SK-N-SH (cell line): ENCODE data around the gene TUBA3C. TPM values are rescaled to one million over a fixed set of nuclear protein-coding genes. Genes with fewer than 3 reads are reported as not detected.

Experiments used
- CTCF ChIA-PET: fragments of 300-600, 350-600 bp; formaldehyde crosslinking; extraction: SDS; loops from one replicate; lab custom pipeline; 2021; lab: Yijun Ruan, JAX
- POLR2A ChIA-PET: fragments of 350-600 bp; sonication (Branson Sonifier 250); formaldehyde crosslinking; extraction: SDS; loops from one replicate; lab custom pipeline; 2020; ENCODE audit warnings: antibody characterized with exemption, inconsistent platforms; lab: Yijun Ruan, JAX
- DNase-seq: peaks from one replicate; pipeline ENCODE4 v3.0.0; 2012
- H2AFZ ChIP-seq: fragments of 200-600 bp; sonication (generic); 2 replicates; pipeline ENCODE4 v1.8.1; 2016; ENCODE audit warnings: antibody characterized with exemption, mild to moderate bottlenecking, low read depth
- H3F3A ChIP-seq: fragments of 200-600 bp; sonication (generic); replicated peaks from 2 replicates; pipeline ENCODE3; 2016; ENCODE audit warnings: antibody characterized with exemption, mild to moderate bottlenecking; ENCODE audit not compliant: insufficient read depth
- H3K27ac ChIP-seq, 2 experiments: fragments of 200-500 bp in 1 of 2; fragments of 200-600 bp in 1 of 2; sonication (Bioruptor generic) in 1 of 2; sonication (generic), shearing (Covaris generic) in 1 of 2; 2 replicates each; pipeline versions ENCODE4 v1.5.1 to v1.6.1; 2014 to 2016; ENCODE audit warnings: low read depth in 2 of 2, inconsistent platforms in 1 of 2, low read length in 1 of 2, mild to moderate bottlenecking in 1 of 2, mixed read lengths in 1 of 2
- H3K27me3 ChIP-seq: fragments of 200-600 bp; sonication (generic), shearing (Covaris generic); 2 replicates; pipeline ENCODE4 v1.6.1; 2016; ENCODE audit warnings: mixed run types; ENCODE audit not compliant: insufficient read depth
- H3K36me3 ChIP-seq, 2 experiments: fragments of 200-500 bp in 1 of 2; fragments of 200-600 bp in 1 of 2; sonication (Bioruptor generic) in 1 of 2; sonication (generic) in 1 of 2; replicated peaks in 1 of 2; 2 replicates each; pipeline versions ENCODE3 to v1.5.1; 2014 to 2016; ENCODE audit warnings: low read length in 1 of 2, mild to moderate bottlenecking in 1 of 2; ENCODE audit not compliant: insufficient read depth in 2 of 2, control insufficient read depth in 1 of 2
- H3K4me1 ChIP-seq, 2 experiments: fragments of 200-500 bp in 1 of 2; fragments of 200-600 bp in 1 of 2; sonication (Bioruptor generic) in 1 of 2; sonication (generic), shearing (Covaris generic) in 1 of 2; 2 replicates each; pipeline versions ENCODE4 v1.5.1 to v1.6.1; 2014 to 2016; ENCODE audit warnings: low read depth in 1 of 2, low read length in 1 of 2, mixed run types in 1 of 2; ENCODE audit not compliant: insufficient read depth in 2 of 2, control insufficient read depth in 1 of 2
- H3K4me2 ChIP-seq: fragments of 200-600 bp; sonication (generic), shearing (Covaris generic); 2 replicates; pipeline ENCODE4 v1.6.1; 2017; ENCODE audit warnings: mixed run types
- H3K4me3 ChIP-seq, 2 experiments: fragments of 200-500 bp in 1 of 2; fragments of 200-600 bp in 1 of 2; sonication (Bioruptor generic) in 1 of 2; sonication (generic), shearing (Covaris generic) in 1 of 2; 2 replicates each; pipeline versions ENCODE4 v1.5.1 to v1.8.1; 2014 to 2016; ENCODE audit warnings: low read depth in 2 of 2, inconsistent platforms in 1 of 2, low read length in 1 of 2, mild to moderate bottlenecking in 1 of 2, mixed read lengths in 1 of 2, moderate library complexity in 1 of 2
- H3K79me2 ChIP-seq: fragments of 200-600 bp; sonication (generic); 2 replicates; pipeline ENCODE4 v1.8.1; 2017; ENCODE audit warnings: mild to moderate bottlenecking; ENCODE audit not compliant: insufficient read depth
- H3K9ac ChIP-seq: fragments of 200-600 bp; sonication (generic); 2 replicates; pipeline ENCODE4 v1.6.1; 2017; ENCODE audit warnings: mixed run types
- H3K9me2 ChIP-seq: fragments of 200-600 bp; sonication (generic); 2 replicates; pipeline ENCODE4 v1.6.1; 2017; ENCODE audit warnings: mixed run types
- H3K9me3 ChIP-seq: fragments of 200-600 bp; sonication (generic); 2 replicates; pipeline ENCODE4 v1.6.1; 2017; ENCODE audit warnings: mixed run types, mild to moderate bottlenecking, moderate library complexity
- H4K20me1 ChIP-seq: fragments of 200-600 bp; sonication (generic); 2 replicates; pipeline ENCODE4 v1.6.1; 2017; ENCODE audit warnings: mild to moderate bottlenecking, mixed run types; ENCODE audit not compliant: insufficient read depth
- CTCF ChIP-seq: fragments of 200-600 bp; sonication (generic); IDR thresholded peaks from 2 replicates; pipeline ENCODE4 v1.6.1; 2017; ENCODE audit warnings: antibody characterized with exemption, mild to moderate bottlenecking, moderate library complexity
- ELF1 ChIP-seq: IDR thresholded peaks from 2 replicates; pipeline ENCODE4 v1.4.0; 2012
- EP300 ChIP-seq, 2 experiments: IDR thresholded peaks; 2 replicates each; pipeline versions ENCODE4 v1.4.0 to v1.6.1; 2012; ENCODE audit warnings: borderline replicate concordance in 1 of 2, low read depth in 1 of 2, low read length in 1 of 2
- FOXJ3 ChIP-seq: sonication (generic); formaldehyde crosslinking; IDR thresholded peaks from 2 replicates; pipeline ENCODE4 v1.5.1; 2020; ENCODE audit warnings: mild to moderate bottlenecking, missing genetic modification reagents
- GABPA ChIP-seq: IDR thresholded peaks from 2 replicates; pipeline ENCODE4 v1.4.0; 2012; ENCODE audit warnings: low read depth, mild to moderate bottlenecking
- GATA2 ChIP-seq: sonication (generic); formaldehyde crosslinking; IDR thresholded peaks from 2 replicates; pipeline ENCODE4 v1.5.0; 2020; ENCODE audit warnings: mild to moderate bottlenecking, missing genetic modification reagents
- IRF3 ChIP-seq: fragments of 150-350 bp; IDR thresholded peaks from 2 replicates; pipeline ENCODE4 v1.6.1; 2016; ENCODE audit warnings: mild to moderate bottlenecking, low read depth, low read length
- JUND ChIP-seq: IDR thresholded peaks from 2 replicates; pipeline ENCODE4 v1.4.0; 2012
- NFIC ChIP-seq: IDR thresholded peaks from 2 replicates; pipeline ENCODE4 v1.4.0; 2012; ENCODE audit warnings: borderline replicate concordance
- NRF1 ChIP-seq: IDR thresholded peaks from 2 replicates; pipeline ENCODE4 v1.6.1; 2012; ENCODE audit warnings: low read depth, mild to moderate bottlenecking, low read length
- PBX3 ChIP-seq: IDR thresholded peaks from 2 replicates; pipeline ENCODE4; 2012
- POLR2AphosphoS5 ChIP-seq: IDR thresholded peaks from 2 replicates; pipeline ENCODE4 v1.6.1; 2012; ENCODE audit warnings: low read depth, low read length
- REST ChIP-seq: IDR thresholded peaks from 2 replicates; pipeline ENCODE4 v1.6.1; 2012; ENCODE audit warnings: mild to moderate bottlenecking, low read depth, low read length, moderate library complexity
- RFX5 ChIP-seq: IDR thresholded peaks from 2 replicates; pipeline ENCODE4 v1.6.1; 2012; ENCODE audit warnings: mild to moderate bottlenecking, improper control_type of control experiment, low read length
- RXRA ChIP-seq: IDR thresholded peaks from 2 replicates; pipeline ENCODE4 v1.4.0; 2012; ENCODE audit warnings: low read depth, mild to moderate bottlenecking, borderline replicate concordance
- SIN3A ChIP-seq: IDR thresholded peaks from 2 replicates; pipeline ENCODE4 v1.6.1; 2012; ENCODE audit warnings: low read depth, mild to moderate bottlenecking, low read length, moderate library complexity, borderline replicate concordance
- SMC3 ChIP-seq: IDR thresholded peaks from 2 replicates; pipeline ENCODE4 v1.6.1; 2012; ENCODE audit warnings: low read depth, low read length, improper control_type of control experiment
- TAF1 ChIP-seq: IDR thresholded peaks from 2 replicates; pipeline ENCODE4 v1.6.1; 2012; ENCODE audit warnings: low read depth, mild to moderate bottlenecking, low read length, moderate library complexity, borderline replicate concordance
- TCF12 ChIP-seq: IDR thresholded peaks from 2 replicates; pipeline ENCODE4 v1.4.0; 2012
- TEAD4 ChIP-seq: IDR thresholded peaks from 2 replicates; pipeline ENCODE4 v1.4.0; 2012; ENCODE audit warnings: mild to moderate bottlenecking, borderline replicate concordance; ENCODE audit not compliant: insufficient read depth
- WGBS: methylation state at CpG from one replicate; pipeline ENCODE4 v1.1.6; 2017; ENCODE audit warnings: low lambda C conversion rate; 5-methylcytosine and 5-hydroxymethylcytosine counted together
- polyA plus RNA-seq, 3 experiments: library from polyadenylated mRNA; depleted of rRNA; stranded (reverse); fragments of >200 nt; gene quantifications; 2 replicates each; pipeline ENCODE4 v1.2.3, GENCODE V29; 2012

The TUBA3C gene
- polyA plus RNA-seq, 1 of the 3 experiments (the other 2 are of a cell fraction), result 0.05 TPM

- Histone ChIP-seq H3K4me1 (no peaks in the 10 kb centered on the region), H2AFZ (no peak overlapping the region), H3K4me3 (no peak overlapping the region), H3F3A (no peaks in the 10 kb centered on the region), H3K36me3 (no peaks in the 10 kb centered on the region), H3K27me3 (peaks cover 4% of the 10 kb centered on the region; the same call in 1 of the 2 replicates), H3K27ac (no peak overlapping the region), H3K9ac (no peak overlapping the region), H3K9me2 (no peaks in the 10 kb centered on the region), H3K9me3 (no peaks in the 10 kb centered on the region), H4K20me1 (no peaks in the 10 kb centered on the region), H3K4me2 (no peak overlapping the region), H3K79me2 (no peaks in the 10 kb centered on the region)
- ChIA-PET POLR2A (no interaction called here), CTCF (no interaction called here)
- WGBS, result 0% methylated on average over 5 of the region's 6 CpGs
- TF ChIP-seq REST (no peak), SMC3 (no peak), TCF12 (no peak), GABPA (no peak), NFIC (no peak), IRF3 (no peak), ELF1 (no peak), GATA2 (CRISPR knock-in tag) (no peak)
- no peak for DNase-seq
These were observed 9.0 kb downstream of the TUBA3C start for GRCh38 chr13:19172647-19173030.

GRCh38 chr13:19172007-19172646 lies 9.5 kb downstream of the TUBA3C start:
- Histone ChIP-seq H3K9me3 (no peaks in the 10 kb centered on the region), H3K4me3 (no peak overlapping the region), H3K4me1 (no peaks in the 10 kb centered on the region), H3K79me2 (no peaks in the 10 kb centered on the region), H3K27ac (no peak overlapping the region), H3K4me2 (no peak overlapping the region), H3K9me2 (no peaks in the 10 kb centered on the region), H4K20me1 (no peaks in the 10 kb centered on the region), H3K9ac (no peak overlapping the region), H3F3A (no peaks in the 10 kb centered on the region), H3K27me3 (peaks cover 4% of the 10 kb centered on the region; the same call in 1 of the 2 replicates), H3K36me3 (no peaks in the 10 kb centered on the region), H2AFZ (no peak overlapping the region)
- TF ChIP-seq EP300 (IDR thresholded peaks at IDR 0.05; ENCODE audit: borderline replicate concordance in 1 of 2, low read depth in 1 of 2, low read length in 1 of 2) (no peak), FOXJ3 (CRISPR knock-in tag) (no peak), GATA2 (CRISPR knock-in tag) (no peak), RFX5 (no peak), PBX3 (no peak), CTCF (no peak), NRF1 (no peak), TEAD4 (no peak), RXRA (no peak), SIN3A (no peak), TAF1 (no peak), SMC3 (no peak), JUND (no peak), POLR2AphosphoS5 (no peak), GABPA (no peak)
- DNase-seq, result no peak
- ChIA-PET CTCF (no interaction called here), POLR2A (no interaction called here)
- 4% methylated on average over 6 of the region's 9 CpGs for WGBS
